ENCODE measurements around the gene CD74.
"Not testable (repeated sequence)": the region's sequence is repeated elsewhere in the genome, so short reads cannot be mapped to it uniquely, and the experiment has no call there.

The CD74 gene

DNA sequence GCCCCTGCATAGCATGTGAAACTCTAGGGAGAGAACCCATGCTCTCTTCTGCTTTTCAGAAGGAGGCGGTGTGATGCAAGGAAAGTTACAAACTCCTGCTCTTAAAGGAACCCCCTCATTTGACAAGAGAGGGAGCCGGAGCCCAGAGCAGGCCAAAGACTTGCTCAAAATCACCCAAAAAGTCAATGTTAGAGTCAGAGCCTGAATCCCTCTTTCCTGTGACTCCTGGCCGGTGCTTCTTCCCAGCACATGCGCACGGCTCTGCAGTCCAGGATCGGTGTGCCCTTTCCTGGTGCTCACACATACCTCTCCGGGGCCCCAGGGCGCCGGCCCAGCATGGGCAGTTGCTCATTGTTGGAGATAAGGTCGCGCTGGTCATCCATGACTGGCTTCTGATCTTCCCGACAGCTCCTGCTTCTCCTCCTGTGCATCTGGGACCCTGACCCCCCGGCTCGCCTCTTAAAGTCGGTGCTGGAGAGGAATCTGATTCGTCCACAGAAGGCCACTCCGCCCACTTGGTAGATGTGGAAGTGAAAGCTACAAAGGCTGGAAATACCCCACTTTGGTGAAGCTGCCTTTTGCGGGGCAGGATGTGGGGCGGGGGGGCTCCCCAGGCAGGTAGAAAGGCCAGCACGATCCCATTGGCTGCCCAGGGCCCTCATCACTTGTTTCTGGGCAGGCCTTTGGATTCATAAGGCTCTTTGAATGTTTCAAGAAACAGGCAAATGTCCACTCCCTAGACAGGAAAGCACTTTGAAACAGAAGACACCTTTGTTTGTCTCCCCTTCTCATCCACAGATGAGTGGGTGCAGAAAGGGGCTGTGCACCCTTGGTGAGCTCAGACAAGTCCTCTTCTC, at the start of gene CD74:
Gene CD74, minus strand, starts transcription at position 592 of the 857 bp plus-strand sequence. Its CDS starts 161 bp downstream, at position 431.
- DNase-seq (ENCODE audit: low read depth in 2 of 3, low spot score in 1 of 3), result peak; percentile 82 to 87 (median 84)

GRCh38 chr5:150461231-150461630, 48.5 kb upstream of the CD74 start:
- DNase-seq (ENCODE audit: low read depth in 2 of 3, low spot score in 1 of 3), result no peak

DNA sequence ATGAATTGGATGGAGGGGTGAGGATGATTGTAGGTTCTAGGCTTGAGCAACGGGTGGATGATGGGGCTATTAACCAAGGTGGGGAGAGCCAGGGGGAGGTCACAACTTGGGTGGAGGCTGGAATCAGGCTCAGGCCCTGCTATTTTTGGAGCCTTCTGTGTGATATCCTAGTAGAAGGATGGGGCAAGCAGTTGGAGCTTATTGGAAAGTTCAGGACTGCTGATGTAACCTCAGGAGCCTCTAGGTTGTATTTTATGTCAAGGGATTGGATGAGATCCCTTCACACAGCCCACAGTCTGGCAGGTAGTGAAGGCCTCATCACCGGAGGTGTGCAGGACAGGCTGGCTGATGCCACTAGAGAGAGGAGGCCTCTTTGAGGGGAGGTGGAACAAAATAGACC, 48.1 kb upstream of the CD74 start:
- no peak for DNase-seq (ENCODE audit: low read depth in 2 of 3, low spot score in 1 of 3)

DNA sequence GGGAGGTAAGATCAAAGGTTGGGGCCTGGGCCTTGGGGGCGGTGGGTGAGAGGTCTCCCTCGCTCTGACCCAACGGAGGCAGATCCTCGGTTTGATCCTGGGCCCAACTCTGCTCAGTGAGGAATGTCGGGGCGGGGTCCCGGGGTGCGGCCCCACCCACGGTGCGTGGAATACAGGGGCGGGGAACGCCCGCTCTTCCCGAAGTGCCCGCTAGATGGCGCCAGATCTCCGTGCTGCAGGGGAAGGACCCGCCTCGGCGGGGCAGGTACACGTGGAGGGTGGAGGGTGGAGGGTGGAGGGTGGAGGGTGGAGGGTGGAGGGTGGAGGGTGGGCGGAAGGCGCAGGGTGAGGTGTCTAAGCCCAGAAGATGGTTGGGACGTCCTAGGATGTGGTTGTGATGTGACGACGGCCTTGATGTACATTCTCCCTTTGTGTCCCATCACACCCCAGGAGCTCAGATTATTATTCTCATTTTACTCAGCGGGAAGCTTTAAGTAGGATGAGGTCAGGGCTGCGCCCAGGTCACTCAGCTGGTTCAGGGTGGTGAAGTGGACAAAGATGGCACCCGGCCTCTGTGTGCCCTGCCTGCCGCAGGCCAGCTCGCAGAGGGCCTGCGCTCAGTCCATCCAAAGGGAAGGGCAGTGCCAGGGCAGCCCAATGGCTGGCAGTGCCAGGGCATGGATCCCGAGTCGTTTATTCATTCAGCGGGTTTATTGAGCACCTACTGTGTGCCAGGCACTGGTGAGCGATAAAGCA, 46.3 kb upstream of the CD74 start:
- peak; percentile 75 to 93 (median 85) for DNase-seq (ENCODE audit: low read depth in 2 of 3, low spot score in 1 of 3)

- no peak for DNase-seq (ENCODE audit: low read depth in 2 of 3, low spot score in 1 of 3)
Measured at GRCh38 chr5:150457562-150458240, 45.0 kb upstream of the CD74 start.

DNA sequence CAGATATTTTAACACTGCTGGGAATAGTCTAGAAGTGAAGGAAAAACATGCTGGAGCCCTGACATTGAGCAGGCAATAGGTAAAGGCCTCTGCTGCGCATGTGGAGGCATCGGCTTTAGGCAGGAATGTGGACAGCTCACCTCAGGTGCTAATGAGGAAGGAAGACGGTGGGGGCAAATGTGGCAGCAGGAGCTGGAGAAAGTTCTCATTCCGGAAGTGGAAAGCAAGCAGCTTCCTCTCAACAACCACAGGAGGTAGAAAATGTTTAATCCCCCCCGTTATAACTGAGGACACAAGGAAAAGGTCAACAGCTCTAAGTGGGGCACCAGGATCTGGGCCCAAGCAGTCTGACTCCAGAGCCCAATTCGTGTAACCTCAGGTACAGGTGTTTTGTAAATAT, 44.4 kb upstream of the CD74 start:
- no peak for DNase-seq (ENCODE audit: low read depth in 2 of 3, low spot score in 1 of 3)

GRCh38 chr5:150454492-150455229, 42.0 kb upstream of the CD74 start:
- DNase-seq (ENCODE audit: low read depth in 2 of 3, low spot score in 1 of 3), result no peak

DNA sequence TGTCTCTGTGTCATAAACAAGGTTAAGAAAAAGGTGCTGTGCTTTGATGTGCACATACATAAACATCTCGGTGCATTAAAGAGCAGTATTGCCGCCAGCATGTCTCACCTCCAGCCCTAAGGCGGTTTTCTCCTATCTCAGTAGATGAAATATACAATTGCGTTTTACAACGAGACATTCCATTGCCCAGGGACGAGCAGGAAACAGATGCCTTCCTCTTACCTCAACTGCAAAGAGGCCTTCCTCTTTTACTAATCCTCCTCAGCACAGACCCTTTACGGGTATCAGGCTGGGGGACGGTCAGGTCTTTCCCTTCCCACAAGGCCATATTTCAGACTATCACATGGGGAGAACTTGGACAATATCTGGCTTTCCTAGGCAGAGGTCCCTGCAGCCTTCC, 41.3 kb upstream of the CD74 start:
- not testable (repeated sequence) for DNase-seq (ENCODE audit: low read depth in 2 of 3, low spot score in 1 of 3)

DNA sequence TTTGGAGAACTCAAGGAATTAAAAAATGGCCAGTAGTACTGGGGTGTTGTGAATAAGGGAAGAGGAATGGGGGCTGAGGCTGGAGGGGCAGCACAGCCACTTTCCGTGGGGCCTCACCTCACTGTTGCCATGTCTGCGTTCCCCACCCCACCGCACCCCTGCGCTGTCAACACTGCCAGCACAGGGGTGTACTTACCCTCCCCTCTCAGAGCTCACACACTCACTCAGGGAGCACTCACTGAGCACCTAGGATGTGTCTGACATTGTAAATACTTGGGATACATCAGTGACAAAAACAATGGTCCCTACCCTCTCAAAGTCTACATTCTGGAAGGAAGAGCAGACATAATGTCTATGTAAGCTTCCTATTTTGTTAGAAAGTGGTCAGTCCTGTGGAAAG, 40.2 kb upstream of the CD74 start:
- DNase-seq (ENCODE audit: low read depth in 2 of 3, low spot score in 1 of 3), result no peak

- DNase-seq (ENCODE audit: low read depth in 2 of 3, low spot score in 1 of 3), result no peak
Measured at GRCh38 chr5:150451594-150451993, 38.9 kb upstream of the CD74 start.

GRCh38 chr5:150449517-150450339, 37.0 kb upstream of the CD74 start, which contains the start of gene RPS14:
Gene RPS14, minus strand, starts transcription at chr5:150449739. Its CDS starts 2,006 bp downstream, at chr5:150447733.
- peak; percentile 88 to 96 (median 90) for DNase-seq (ENCODE audit: low read depth in 2 of 3, low spot score in 1 of 3)

GRCh38 chr5:150448952-150449516, 36.3 kb upstream of the CD74 start:
- DNase-seq (ENCODE audit: low read depth in 2 of 3, low spot score in 1 of 3), result no peak

GRCh38 chr5:150448334-150448733, 35.6 kb upstream of the CD74 start:
- no peak for DNase-seq (ENCODE audit: low read depth in 2 of 3, low spot score in 1 of 3)

- DNase-seq (ENCODE audit: low read depth in 2 of 3, low spot score in 1 of 3), result no peak
Measured at GRCh38 chr5:150447188-150447587, 34.5 kb upstream of the CD74 start.

DNA sequence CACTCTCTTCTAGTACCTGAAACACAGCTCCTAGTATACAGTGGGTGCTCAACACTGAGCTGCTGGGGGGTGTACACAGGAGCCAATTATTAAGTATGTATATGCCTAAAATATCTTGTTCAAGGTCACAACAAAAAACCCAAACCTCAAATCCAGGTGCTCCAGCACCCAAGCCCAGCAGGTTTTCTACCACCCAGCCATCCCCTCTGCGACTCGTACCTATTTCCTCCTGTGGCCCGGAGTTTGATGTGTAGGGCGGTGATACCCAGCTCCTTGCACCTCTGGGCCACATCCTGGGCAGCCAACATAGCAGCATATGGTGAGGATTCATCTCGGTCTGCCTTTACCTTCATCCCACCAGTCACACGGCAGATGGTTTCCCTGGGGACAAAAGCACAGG, 33.9 kb upstream of the CD74 start:
- no peak for DNase-seq (ENCODE audit: low read depth in 2 of 3, low spot score in 1 of 3)

- no peak for DNase-seq (ENCODE audit: low read depth in 2 of 3, low spot score in 1 of 3)
Measured at GRCh38 chr5:150446088-150446487, 33.4 kb upstream of the CD74 start.

DNA sequence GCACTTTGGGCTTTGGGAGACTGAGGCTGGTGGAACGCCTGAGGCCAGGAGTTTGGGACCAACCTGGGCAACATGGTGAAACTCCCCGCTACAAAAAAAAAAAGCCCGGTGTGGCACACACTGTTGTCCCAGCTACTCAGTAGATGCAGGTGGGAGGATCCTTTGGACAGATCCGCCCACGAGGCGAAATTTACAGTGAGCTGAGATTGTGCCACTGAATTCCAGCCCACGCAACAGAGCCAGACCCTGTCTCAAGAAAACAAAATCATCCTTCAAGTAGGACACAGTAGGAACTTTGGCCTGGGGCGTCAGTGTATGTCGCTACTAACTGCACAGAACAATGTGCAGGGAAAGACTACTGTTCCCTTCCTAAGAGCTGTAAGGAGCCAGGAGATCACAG, 32.1 kb upstream of the CD74 start:
- DNase-seq (ENCODE audit: low read depth in 2 of 3, low spot score in 1 of 3), result no peak

DNA sequence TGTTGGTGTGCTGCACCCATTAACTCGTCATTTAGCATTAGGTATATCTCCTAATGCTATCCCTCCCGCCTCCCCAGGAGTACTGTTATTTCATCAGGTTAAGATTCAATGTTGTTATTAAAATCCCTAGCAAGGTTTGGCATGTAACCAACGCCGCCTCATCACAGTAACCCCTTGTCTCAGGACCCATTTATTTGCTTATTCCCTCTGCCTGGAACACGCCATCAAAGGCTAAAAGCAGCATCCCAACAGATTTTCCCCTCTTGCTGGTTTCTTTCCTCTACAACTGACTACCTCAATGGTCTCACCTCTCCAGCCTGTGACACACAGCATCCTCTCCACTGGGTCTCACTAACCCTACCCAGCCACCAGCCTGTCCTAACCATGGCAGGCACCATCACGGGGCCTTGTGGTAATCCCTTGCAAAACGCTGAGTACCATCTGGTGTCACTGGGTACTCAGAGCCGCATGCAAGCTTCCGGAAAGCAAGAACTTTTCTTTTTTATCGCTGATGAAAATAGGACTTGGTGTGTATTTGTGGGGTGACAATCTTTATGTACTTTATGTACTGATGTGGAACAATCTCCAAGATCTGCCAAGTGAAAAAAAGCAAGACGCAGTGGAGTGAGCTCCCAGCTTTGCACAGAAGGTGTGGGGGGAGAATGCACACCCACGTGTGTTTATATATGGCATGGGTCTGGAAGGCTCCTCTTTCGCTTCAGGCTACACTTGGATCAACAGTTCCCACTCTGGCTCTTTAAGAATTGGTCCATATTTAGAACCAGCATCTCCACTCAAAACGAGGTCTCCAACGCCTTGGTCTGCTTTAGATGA, 30.7 kb upstream of the CD74 start:
- DNase-seq (ENCODE audit: low read depth in 2 of 3, low spot score in 1 of 3), result no peak

DNA sequence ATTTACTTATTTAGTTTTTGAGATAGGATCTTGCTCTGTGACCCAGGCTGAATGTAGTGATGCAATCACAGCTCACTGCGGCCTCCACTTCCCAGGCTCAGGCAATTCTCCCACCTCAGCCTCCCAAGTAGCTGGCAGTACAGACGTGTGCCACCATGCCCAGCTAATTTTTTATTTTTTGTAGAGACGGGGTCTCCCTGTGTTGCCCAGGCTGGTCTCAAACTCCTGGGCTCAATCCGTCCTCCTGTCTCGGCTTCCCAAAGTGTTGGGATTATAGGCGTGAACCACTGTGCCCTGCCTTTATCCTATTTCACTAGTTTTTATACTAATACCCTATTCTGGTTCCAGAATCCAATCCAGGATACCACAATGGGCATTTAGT, 30.0 kb upstream of the CD74 start:
- no peak for DNase-seq (ENCODE audit: low read depth in 2 of 3, low spot score in 1 of 3)
